Epithelial cell of proximal tubule (primary cell): ENCODE measurements around the gene ARHGEF11. TPM values are rescaled to one million over a fixed set of nuclear protein-coding genes. Genes with fewer than 3 reads are reported as not detected.

ENCODE experiments used
- DNase-seq: peaks from one replicate; pipeline ENCODE4 v3.0.0-alpha.2; 2011; ENCODE audit warnings: low read depth
- H3K4me3 ChIP-seq: 2 replicates; pipeline ENCODE4 v1.5.1; 2011; ENCODE audit warnings: low read depth, mild to moderate bottlenecking, low read length
- CTCF ChIP-seq: conservative IDR thresholded peaks from 2 replicates; pipeline ENCODE4 v1.5.1; 2012; ENCODE audit warnings: low read depth, mild to moderate bottlenecking, low read length
- total RNA-seq: library from RNA; depleted of rRNA; stranded (reverse); fragments of >200 nt; gene quantifications from 2 replicates; pipeline ENCODE4 v1.2.3, GENCODE V29; 2015

Gene ARHGEF11
- total RNA-seq, 1 donor from 2014 or later, result 19.3 TPM

GRCh38 chr1:156887317-156887716 lies 158.2 kb downstream of the ARHGEF11 start:
- no peak for TF ChIP-seq CTCF
- DNase-seq, result no peak
- H3K4me3 ChIP-seq, result no peak overlapping the region

- no peak overlapping the region for H3K4me3 ChIP-seq
- no peak for DNase-seq
- no peak for TF ChIP-seq CTCF
Observed at GRCh38 chr1:156886583-156887281, 158.8 kb downstream of the ARHGEF11 start.

- no peak for TF ChIP-seq CTCF
- H3K4me3 ChIP-seq, result no peak overlapping the region
- DNase-seq, result no peak
Observed at GRCh38 chr1:156885880-156886355, 159.6 kb downstream of the ARHGEF11 start.

GRCh38 chr1:156885314-156885713 lies 160.2 kb downstream of the ARHGEF11 start:
- TF ChIP-seq CTCF, result no peak
- DNase-seq, result no peak
- H3K4me3 ChIP-seq, result no peak overlapping the region

Other genes starting within 250 kb of the ARHGEF11 start
- 2.0 and 3.5 TPM in 2 replicates for gene SH2D2A, start 228.9 kb downstream of the ARHGEF11 start, total RNA-seq
- gene INSRR, start 186.6 kb downstream of the ARHGEF11 start, total RNA-seq, result not detected in 2 replicates
- gene NTRK1, start 184.9 kb downstream of the ARHGEF11 start, total RNA-seq, result not detected in 2 replicates
- 19.0 and 20.8 TPM in 2 replicates for gene PEAR1, start 152.0 kb downstream of the ARHGEF11 start, total RNA-seq
- gene LRRC71, start 125.1 kb downstream of the ARHGEF11 start, total RNA-seq, result not detected in 2 replicates
- gene ETV3L, start 54.1 kb upstream of the ARHGEF11 start, total RNA-seq, result not detected in 2 replicates
- gene ETV3, start 92.7 kb upstream of the ARHGEF11 start, total RNA-seq, result 6.9 and 7.7 TPM in 2 replicates